Astrocyte (in vitro differentiated cells and primary cell): ENCODE data around the gene CASKIN2.

Source experiments
- EZH2 ChIP-seq: IDR thresholded peaks from 2 replicates; pipeline ENCODE4 v1.6.1; 2012; ENCODE audit warnings: mild to moderate bottlenecking, low read length, inconsistent platforms; ENCODE audit not compliant: insufficient read depth
- TF ChIP-seq, protein P1 (sequence below): IDR thresholded peaks from 2 replicates; pipeline ENCODE4 v1.5.1; 2011; ENCODE audit warnings: low read depth, mild to moderate bottlenecking, inconsistent platforms, low read length, moderate library complexity; ENCODE audit not compliant: insufficient read depth

DNA sequence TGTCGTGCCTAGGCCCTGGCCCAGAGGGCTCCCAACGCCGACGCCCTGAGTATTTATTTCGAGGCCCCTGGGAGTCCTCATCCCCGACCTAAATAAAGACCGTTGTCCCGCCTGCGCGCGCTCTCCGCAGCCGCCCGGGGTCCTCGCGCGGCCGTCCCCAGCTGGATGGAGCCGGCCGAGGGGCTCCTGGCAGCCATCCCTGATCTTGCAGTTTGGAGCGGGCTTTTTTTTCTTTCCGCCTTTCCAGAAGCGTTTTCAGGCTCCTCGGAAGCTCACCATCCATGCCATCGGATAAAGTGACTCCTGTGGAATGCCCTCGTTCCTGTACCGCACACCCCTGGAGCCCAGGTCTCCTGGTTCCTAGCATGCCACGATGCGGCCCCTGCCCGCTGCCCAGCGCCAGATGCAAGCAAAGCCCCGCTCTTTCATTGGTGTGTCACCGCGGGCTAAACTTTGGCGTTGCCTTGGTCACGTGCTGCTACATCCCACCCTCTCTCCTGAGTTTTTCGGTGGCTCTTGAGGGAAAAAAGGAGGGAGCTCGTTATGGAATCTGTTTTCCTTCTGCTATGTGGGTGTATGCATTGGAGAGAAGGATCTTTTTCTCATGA is 58.2 kb downstream of the CASKIN2 start:
- TF ChIP-seq, protein P1, sequence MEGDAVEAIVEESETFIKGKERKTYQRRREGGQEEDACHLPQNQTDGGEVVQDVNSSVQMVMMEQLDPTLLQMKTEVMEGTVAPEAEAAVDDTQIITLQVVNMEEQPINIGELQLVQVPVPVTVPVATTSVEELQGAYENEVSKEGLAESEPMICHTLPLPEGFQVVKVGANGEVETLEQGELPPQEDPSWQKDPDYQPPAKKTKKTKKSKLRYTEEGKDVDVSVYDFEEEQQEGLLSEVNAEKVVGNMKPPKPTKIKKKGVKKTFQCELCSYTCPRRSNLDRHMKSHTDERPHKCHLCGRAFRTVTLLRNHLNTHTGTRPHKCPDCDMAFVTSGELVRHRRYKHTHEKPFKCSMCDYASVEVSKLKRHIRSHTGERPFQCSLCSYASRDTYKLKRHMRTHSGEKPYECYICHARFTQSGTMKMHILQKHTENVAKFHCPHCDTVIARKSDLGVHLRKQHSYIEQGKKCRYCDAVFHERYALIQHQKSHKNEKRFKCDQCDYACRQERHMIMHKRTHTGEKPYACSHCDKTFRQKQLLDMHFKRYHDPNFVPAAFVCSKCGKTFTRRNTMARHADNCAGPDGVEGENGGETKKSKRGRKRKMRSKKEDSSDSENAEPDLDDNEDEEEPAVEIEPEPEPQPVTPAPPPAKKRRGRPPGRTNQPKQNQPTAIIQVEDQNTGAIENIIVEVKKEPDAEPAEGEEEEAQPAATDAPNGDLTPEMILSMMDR: no peak
- no peak for TF ChIP-seq EZH2
